Activated naive CD4-positive, alpha-beta T cell treated with anti-CD3 and anti-CD28 coated beads, Interleukin-2, amount 10 ng/mL, durations not matched to agents 7 days and 5 days (primary cell): ENCODE results near the gene PRKACA.

Source experiments
- CTCF ChIA-PET: fragments of 350-600 bp; sonication (Branson Sonifier 250); formaldehyde crosslinking; loops from one replicate; lab custom pipeline; 2021; ENCODE audit warnings: antibody characterized with exemption; lab: Charles Lee
- DNase-seq: peaks from one replicate; pipeline ENCODE4 v3.0.0-alpha.2; 2020
- H3K27ac Mint-ChIP-seq: one replicate; pipeline ENCODE4 v1.8.0; 2021; ENCODE audit warnings: mild to moderate bottlenecking, moderate library complexity, mixed read lengths
- H3K27me3 Mint-ChIP-seq: one replicate; pipeline ENCODE4 v1.8.0; 2021; ENCODE audit warnings: mild to moderate bottlenecking, mixed read lengths
- H3K36me3 Mint-ChIP-seq: one replicate; pipeline ENCODE4 v1.8.0; 2021; ENCODE audit warnings: mixed read lengths
- H3K4me1 Mint-ChIP-seq: one replicate; pipeline ENCODE4 v1.8.0; 2021; ENCODE audit warnings: mixed read lengths
- H3K4me3 Mint-ChIP-seq: one replicate; pipeline ENCODE4 v1.8.0; 2021; ENCODE audit warnings: mild to moderate bottlenecking, moderate library complexity, mixed read lengths
- H3K9me3 Mint-ChIP-seq: one replicate; pipeline ENCODE4 v1.8.0; 2021; ENCODE audit warnings: mixed read lengths

The PRKACA gene

DNA sequence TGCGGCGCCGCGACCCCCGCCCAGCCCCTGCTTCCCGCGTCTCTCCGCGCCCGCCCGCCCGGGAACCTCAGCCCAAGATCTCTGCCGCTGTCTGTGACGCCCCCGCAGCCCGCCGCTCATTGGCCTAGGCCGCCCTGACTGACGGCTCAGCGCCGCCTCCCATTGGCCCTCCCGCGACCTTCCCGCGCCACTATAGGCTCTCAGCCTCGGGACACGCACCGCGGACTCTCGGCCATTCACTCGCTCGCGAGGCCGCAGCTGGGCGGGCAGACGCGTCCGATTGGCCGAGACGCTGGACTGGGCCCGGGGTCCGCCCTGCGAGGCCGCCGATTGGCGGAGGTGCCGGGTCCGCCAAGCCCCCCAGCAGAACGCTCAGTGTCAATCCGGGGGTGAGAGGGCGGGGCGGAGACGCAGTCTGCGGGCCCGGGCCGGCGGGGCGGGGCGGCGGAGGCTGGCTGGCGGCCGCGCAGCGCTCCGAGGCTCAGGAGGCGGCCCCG is at the start of gene PRKACA:
PRKACA (minus strand) TSS at position 95 of the 497 bp plus-strand sequence. CDS start 215 bp downstream, outside the sequence.
- H3K36me3 Mint-ChIP-seq, result peaks cover 15% of the 10 kb centered on the region
- no peaks in the 10 kb centered on the region for H3K27me3 Mint-ChIP-seq
- CTCF ChIA-PET, result no interaction called here
- no peaks in the 10 kb centered on the region for H3K9me3 Mint-ChIP-seq
- H3K4me1 Mint-ChIP-seq, result peaks cover 49% of the 10 kb centered on the region
- peak within 1 kb of the TSS; percentile 88 for H3K27ac Mint-ChIP-seq
- DNase-seq, result peak; percentile 99
- peak within 1 kb of the TSS; percentile 87 for H3K4me3 Mint-ChIP-seq

DNA sequence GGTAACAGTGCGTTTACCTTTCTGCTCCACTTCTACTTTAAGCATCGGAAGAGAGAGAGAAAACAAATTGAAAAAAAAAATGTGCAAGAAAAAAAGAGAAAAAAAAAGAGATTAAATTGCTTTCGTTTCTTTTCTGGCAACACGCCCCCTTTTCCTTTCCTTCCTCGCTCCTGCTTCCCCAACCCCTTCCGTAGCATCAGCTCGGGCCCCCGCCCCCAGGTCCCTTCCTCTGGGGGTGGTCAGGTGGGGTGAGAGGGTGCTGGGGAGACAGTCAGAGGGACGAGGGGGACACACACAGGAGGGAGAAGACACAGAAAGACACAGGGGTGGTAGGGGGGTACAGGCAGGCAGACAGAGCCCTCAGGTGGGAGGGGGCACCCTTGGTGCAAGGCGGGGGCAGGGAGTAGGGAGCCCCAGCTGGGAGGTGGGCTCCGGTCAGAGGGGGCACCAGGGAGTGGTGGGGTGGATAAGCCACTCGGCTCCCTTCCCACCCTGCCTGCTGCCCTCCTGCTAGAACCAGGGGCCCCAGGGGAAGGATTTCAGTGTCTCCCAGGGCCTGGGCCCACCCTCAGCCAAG is 49.5 kb upstream of the PRKACA start:
- CTCF ChIA-PET, result interaction anchor here (0.6 to 2.0 kb wide), 4 partner anchors 17 to 197 kb away, joined by 3 to 6 read pairs (median 4); no protein-coding TSS in a partner anchor
- Mint-ChIP-seq H3K36me3 (peaks cover 21% of the 10 kb centered on the region), H3K9me3 (no peaks in the 10 kb centered on the region), H3K4me1 (peaks cover 31% of the 10 kb centered on the region), H3K27ac (peak overlapping the region; percentile 89), H3K4me3 (peak overlapping the region; percentile 70), H3K27me3 (peaks cover 3% of the 10 kb centered on the region)
- DNase-seq, result peak; percentile 58

DNA sequence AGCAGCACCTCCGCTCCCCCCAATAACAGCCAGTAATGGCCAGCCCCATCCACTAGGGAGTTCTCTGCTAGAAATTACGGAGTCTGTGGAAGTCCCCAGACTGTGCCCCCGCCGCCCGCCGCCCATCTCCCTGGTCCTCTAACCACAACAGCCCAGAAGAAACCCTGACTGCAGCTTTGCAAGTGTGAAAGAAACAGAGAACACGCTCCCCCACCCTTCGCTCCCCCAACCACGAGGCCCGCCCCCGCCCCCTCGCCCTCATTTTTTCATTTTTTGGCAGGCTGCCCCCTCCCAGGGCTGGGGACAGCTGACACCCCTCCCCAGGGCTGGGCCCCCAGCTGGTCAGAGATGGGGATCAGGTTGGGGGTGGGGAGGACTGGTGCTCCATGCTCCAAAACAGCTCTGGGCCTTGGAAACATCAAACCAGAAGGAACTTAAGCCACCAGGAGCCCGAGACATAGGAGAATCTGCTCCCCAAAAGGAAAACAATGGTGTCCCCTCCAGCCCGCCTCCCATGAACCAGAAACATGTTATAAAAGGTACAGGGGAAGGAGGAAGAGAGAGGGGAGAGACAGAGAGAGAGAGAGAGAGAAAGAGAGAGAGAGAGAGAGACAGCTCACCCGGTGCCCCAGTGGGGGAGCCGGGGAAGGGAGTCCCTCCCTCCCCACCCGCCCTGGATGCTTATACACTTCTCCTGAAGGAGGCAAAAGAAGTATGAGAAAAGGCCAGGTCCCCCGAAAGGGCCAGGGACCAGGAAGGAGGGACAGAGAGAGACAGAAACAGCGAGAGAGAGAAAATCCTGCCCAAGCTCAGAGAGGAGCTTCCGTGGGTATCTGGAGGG is 48.6 kb upstream of the PRKACA start:
- peak overlapping the region; percentile 89 for H3K27ac Mint-ChIP-seq
- peaks cover 17% of the 10 kb centered on the region for H3K36me3 Mint-ChIP-seq
- no peaks in the 10 kb centered on the region for H3K9me3 Mint-ChIP-seq
- peak; percentile 28 for DNase-seq
- CTCF ChIA-PET, result interaction anchor here (0.5 to 1.4 kb wide), 2 partner anchors 16 to 286 kb away, joined by 3 to 6 read pairs; no protein-coding TSS in a partner anchor
- peaks cover 3% of the 10 kb centered on the region for H3K27me3 Mint-ChIP-seq
- H3K4me1 Mint-ChIP-seq, result peaks cover 31% of the 10 kb centered on the region
- H3K4me3 Mint-ChIP-seq, result peak overlapping the region; percentile 70

DNA sequence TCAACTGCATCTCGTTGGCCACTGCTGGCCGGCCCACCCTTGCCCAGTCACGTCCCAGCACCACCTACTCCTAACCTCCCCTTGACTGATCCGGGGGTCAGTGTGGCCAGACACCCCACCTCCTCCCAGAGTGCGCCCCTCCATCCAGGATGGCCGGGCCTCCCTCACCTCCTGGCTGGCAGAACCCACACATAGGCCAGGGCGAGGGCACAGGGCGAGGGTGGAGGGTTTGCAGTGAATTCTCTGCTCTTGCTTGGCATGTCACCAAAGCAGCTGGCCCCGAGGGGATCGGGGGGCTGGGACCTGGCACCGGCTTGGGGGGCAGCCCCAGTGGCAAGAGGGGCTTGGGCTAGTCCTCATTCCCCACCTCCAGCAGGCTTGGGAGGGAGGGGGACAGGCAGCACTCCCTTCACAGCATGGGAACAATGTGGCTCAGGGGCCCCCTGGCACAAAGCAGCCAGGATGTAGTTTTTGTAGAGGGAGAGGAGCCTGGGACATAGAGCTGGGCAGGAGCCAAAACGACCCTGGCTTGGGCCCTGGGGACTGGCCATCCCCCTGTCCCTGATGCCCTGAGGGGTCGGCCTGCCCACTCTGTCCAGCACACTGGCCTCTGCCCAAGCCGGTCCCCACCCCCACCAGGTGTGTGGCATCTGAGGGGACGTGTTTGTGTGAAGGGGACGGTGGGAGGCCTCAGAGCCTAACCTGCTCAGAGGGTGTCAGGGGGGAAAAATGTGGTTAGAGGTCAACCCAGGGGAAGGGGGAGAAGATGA is 47.3 kb upstream of the PRKACA start:
- DNase-seq, result no peak
- CTCF ChIA-PET, result no interaction called here
- no peaks in the 10 kb centered on the region for H3K9me3 Mint-ChIP-seq
- H3K27ac Mint-ChIP-seq, result no peak overlapping the region
- H3K27me3 Mint-ChIP-seq, result peaks cover 3% of the 10 kb centered on the region
- no peak overlapping the region for H3K4me3 Mint-ChIP-seq
- peaks cover 31% of the 10 kb centered on the region for H3K4me1 Mint-ChIP-seq
- H3K36me3 Mint-ChIP-seq, result peaks cover 6% of the 10 kb centered on the region

DNA sequence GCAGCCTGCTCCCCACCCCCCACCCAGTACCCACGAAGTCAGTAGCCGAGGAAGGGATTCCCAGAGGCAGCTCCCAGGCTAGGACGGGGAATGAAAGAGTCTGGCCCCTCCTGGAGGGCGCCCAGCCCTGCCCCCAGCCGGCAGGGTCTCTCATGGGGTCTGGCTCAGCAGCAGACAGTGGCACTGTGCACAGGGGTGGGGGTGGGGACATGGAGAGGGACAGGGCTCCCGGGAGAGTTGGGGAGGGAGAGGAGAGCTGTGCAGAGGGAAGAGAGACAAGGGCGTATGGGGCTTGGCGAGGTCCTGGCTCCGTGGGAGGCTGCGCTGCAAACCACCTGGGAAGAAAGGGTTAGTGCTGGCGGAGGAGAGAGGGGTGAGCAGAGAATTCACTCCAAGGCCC is 46.5 kb upstream of the PRKACA start:
- H3K9me3 Mint-ChIP-seq, result no peaks in the 10 kb centered on the region
- CTCF ChIA-PET, result no interaction called here
- H3K4me1 Mint-ChIP-seq, result peaks cover 31% of the 10 kb centered on the region
- no peak for DNase-seq
- peaks cover under 1% of the 10 kb centered on the region for H3K36me3 Mint-ChIP-seq
- no peak overlapping the region for H3K27ac Mint-ChIP-seq
- H3K27me3 Mint-ChIP-seq, result peaks cover 3% of the 10 kb centered on the region
- H3K4me3 Mint-ChIP-seq, result no peak overlapping the region

DNA sequence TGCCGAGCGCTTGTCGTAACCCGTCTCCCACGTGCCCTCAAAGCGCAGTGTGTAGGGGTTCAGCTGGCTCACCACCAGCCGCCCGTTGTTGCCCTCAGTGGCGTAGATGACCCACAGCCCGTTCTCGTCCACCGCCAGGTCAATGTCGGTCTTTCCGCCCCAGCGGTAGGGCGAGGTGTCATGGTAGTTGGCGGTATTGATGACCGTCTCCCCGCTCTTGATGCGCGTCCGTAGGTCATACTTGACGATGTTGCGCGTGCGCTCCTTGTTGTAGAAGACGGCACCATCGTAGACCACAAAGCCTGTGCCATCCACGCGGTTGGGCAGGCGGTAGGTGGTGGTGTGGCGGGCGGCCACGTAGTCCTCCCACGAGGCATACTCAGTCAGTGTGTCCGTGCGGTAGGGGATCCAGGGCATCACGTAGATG is 45.3 kb upstream of the PRKACA start:
- no peaks in the 10 kb centered on the region for H3K9me3 Mint-ChIP-seq
- no peak overlapping the region for H3K27ac Mint-ChIP-seq
- no peak for DNase-seq
- H3K4me1 Mint-ChIP-seq, result peaks cover 23% of the 10 kb centered on the region
- peaks cover 3% of the 10 kb centered on the region for H3K27me3 Mint-ChIP-seq
- no peak overlapping the region for H3K4me3 Mint-ChIP-seq
- CTCF ChIA-PET, result interaction anchor here (1.4 kb wide), 1 partner anchor 35 kb away, joined by 4 read pairs; no protein-coding TSS in a partner anchor
- H3K36me3 Mint-ChIP-seq, result no peaks in the 10 kb centered on the region

DNA sequence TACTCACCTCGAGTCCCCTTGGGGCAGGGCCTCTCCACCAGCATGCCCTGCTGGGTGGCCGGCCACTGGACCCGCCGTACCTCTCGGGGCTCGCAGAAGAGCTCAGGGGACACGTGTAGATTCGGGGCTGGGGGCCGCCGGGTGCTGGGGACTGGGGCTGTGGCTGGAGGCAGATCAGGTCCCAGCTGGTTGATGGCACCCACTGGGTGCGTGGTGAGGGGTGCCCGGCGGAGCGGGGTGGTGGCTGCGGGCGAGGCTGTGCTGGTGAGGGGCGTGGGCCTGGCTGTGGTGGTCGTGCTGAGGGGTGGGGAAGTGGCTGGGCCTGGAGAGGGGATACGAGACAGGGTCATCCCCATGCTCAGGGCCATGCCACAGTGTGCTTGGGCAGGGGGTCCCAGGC is 43.7 kb upstream of the PRKACA start:
- Mint-ChIP-seq H3K27ac (no peak overlapping the region), H3K4me3 (no peak overlapping the region), H3K27me3 (no peaks in the 10 kb centered on the region), H3K9me3 (no peaks in the 10 kb centered on the region), H3K4me1 (peaks cover 8% of the 10 kb centered on the region), H3K36me3 (no peaks in the 10 kb centered on the region)
- CTCF ChIA-PET, result interaction anchor here (0.5 to 1.4 kb wide), 3 partner anchors 25 to 371 kb away, joined by 3 to 4 read pairs (median 4); partner anchors contain the start of gene ASF1B
- DNase-seq, result no peak

DNA sequence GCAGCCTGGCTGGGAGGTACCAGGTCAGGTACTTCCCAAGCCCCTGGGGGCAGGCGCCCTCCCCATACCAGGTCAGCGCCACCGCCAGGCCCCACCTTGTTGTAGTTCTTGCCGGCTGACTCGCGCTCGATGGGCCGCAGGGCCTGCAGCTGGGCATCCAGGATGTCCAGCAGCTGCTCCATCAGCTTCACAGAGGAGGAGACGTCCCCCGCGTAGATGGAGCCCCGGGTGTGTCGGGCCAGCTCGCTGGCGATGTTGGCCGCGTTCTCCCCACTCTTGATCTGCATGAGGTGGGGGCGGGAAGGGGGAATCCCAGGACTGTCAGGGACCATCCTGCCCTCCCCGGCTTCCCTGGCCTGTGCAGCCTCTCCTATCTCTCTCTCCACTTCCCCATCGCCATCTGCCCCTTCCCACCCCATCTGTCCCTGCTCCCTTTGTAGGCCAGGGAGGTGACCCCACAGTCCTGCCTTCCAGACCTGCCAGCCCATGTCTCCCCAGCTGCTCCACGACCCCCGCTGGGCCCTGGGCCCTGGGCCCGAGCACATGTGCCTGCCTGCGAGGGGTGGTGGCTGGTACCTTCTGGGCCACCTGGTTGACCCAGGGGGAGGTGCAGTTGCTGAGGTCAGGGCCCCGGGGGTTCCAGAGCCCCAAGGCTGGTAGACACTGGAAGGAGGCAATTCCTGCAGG is 42.6 kb upstream of the PRKACA start:
- Mint-ChIP-seq H3K4me1 (no peaks in the 10 kb centered on the region), H3K36me3 (no peaks in the 10 kb centered on the region), H3K9me3 (no peaks in the 10 kb centered on the region), H3K27ac (no peak overlapping the region), H3K4me3 (no peak overlapping the region), H3K27me3 (no peaks in the 10 kb centered on the region)
- no peak for DNase-seq
- CTCF ChIA-PET, result no interaction called here

DNA sequence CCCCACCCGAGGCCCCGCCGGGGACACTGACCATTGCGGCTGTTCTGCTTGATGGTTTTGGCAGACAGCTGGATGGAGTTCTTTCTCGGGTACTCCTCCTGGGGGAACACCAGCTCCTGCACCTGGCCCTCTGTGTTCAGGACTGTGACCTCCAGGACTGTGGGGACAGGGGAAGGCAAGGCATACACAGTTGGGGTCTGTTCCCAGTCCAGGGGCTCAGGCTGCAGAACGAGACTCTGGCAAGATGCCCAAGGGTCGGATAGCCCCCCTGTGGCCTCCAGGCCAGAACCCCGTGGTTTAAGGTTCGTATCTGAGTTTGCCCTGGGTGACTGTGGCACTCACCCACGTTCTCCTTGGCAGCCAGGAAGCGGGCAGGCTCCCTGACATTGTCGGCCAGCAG is 41.5 kb upstream of the PRKACA start:
- CTCF ChIA-PET, result interaction anchor here (1.2 kb wide), 1 partner anchor 26 kb away, joined by 3 read pairs; no protein-coding TSS in a partner anchor
- no peaks in the 10 kb centered on the region for H3K27me3 Mint-ChIP-seq
- no peaks in the 10 kb centered on the region for H3K9me3 Mint-ChIP-seq
- no peaks in the 10 kb centered on the region for H3K36me3 Mint-ChIP-seq
- no peak for DNase-seq
- no peak overlapping the region for H3K27ac Mint-ChIP-seq
- no peaks in the 10 kb centered on the region for H3K4me1 Mint-ChIP-seq
- no peak overlapping the region for H3K4me3 Mint-ChIP-seq

DNA sequence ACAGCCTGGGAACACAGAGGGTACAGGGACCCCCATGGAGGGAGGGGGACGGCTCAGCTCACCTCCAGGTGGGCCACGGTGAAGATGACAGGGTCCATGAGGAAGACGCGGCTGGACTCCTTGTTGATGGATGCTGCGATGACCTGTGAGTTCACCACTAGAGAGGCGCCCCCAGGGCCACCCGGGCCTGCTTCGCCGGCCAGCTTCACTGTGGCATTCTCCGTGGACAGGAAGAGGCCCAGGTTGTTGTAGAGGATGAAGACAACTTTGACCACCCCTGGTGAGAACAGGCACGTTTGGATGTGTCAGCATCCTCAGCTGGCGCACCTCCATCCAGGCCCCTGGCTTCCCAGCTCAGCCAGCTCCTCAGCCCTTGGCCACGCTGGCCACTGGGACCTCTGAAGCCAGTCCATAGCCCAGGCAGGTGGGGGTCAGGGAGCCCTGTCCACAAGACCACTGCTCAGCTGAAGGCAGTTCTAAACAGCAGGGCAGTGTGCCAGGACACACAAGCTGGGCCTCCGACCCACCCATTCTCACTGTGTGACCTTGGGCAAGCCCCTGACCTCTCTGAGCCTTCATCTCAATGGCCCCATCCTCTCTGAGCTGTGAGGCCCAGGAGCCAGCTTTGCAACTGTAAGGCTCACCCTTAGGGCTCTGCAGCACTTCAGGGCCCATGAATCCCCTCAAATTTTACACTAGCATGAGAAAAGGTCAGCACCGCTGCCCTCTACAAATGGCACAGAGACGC is 40.9 kb upstream of the PRKACA start:
- no peak overlapping the region for H3K4me3 Mint-ChIP-seq
- H3K9me3 Mint-ChIP-seq, result no peaks in the 10 kb centered on the region
- no peak for DNase-seq
- no peaks in the 10 kb centered on the region for H3K4me1 Mint-ChIP-seq
- CTCF ChIA-PET, result interaction anchor here (1.2 to 1.4 kb wide), 2 partner anchors 27 to 190 kb away, joined by 3 read pairs; no protein-coding TSS in a partner anchor
- H3K27ac Mint-ChIP-seq, result no peak overlapping the region
- H3K36me3 Mint-ChIP-seq, result no peaks in the 10 kb centered on the region
- H3K27me3 Mint-ChIP-seq, result no peaks in the 10 kb centered on the region

DNA sequence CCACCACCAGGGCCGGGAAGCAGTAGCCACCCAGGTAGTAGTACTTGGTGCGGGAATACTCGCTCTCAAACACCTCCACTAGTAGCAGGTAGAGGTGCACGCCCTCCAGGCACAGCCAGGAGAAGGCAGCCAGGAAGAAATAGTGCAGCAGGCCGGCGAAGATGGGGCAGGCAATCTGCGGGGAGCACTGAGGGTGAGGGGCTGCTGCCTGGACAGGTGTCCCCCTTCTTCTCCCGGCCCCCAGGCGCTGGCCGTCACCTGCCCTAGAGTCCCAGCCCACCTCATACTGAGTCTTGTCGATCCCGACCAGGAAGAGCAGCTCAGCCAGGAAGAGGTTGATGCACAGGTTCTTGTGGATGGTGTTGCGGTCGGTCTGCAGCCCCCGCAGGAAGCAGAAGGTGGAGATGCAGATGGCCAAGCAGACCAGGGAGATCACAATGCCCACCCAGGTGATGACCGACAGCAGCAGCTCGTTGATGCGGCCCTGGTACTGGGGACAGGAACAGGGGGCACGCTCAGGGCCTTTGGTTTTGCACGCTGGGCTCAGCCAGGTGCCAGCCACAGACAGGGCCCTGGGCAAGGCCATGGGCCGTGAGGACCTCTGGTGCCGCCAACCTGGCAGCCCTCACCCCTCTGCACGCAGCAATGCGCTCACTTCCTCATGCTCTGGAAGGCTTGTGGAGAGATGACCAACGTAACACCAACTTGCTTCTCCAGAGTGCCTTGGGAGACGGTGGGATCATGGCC is 39.6 kb upstream of the PRKACA start:
- CTCF ChIA-PET, result interaction anchor here (1.0 to 1.4 kb wide), 2 partner anchors 23 to 191 kb away, joined by 3 read pairs; no protein-coding TSS in a partner anchor

DNA sequence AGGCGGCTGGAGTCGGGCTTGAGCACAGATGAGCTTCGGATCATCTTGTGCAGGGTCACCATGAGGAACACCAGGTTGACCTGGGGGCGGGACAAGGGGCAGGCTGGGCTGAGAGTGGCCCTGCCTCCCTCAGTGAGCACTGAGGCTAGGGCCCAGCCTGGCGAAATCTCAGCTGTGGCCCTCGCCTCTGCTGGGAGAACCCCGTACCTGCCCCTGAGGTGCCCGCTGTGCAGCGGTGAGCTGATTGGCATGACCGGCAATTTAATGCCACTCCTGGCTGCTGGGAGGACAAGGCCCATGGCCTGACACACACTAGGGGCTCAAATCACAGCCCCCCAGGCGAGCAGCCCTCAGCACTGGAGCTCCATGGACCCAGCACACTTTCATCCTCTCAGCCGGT is 38.6 kb upstream of the PRKACA start:
- Mint-ChIP-seq H3K4me3 (no peak overlapping the region), H3K4me1 (peaks cover 6% of the 10 kb centered on the region), H3K36me3 (peaks cover 8% of the 10 kb centered on the region), H3K27ac (no peak overlapping the region), H3K27me3 (no peaks in the 10 kb centered on the region), H3K9me3 (no peaks in the 10 kb centered on the region)
- DNase-seq, result no peak
- CTCF ChIA-PET, result interaction anchor here (1.0 kb wide), 1 partner anchor 24 kb away, joined by 3 read pairs; no protein-coding TSS in a partner anchor

More for the DNA sequence above, 39.6 kb upstream of the PRKACA start:
- H3K4me3 Mint-ChIP-seq, result no peak overlapping the region
- no peaks in the 10 kb centered on the region for H3K27me3 Mint-ChIP-seq
- peaks cover 4% of the 10 kb centered on the region for H3K4me1 Mint-ChIP-seq
- no peak for DNase-seq
- no peak overlapping the region for H3K27ac Mint-ChIP-seq
- H3K9me3 Mint-ChIP-seq, result no peaks in the 10 kb centered on the region
- H3K36me3 Mint-ChIP-seq, result peaks cover 5% of the 10 kb centered on the region
